HepG2 (cell line): Measurements from ENCODE around the gene THSD1. TPM values are rescaled to one million over a fixed set of nuclear protein-coding genes. Genes with fewer than 3 reads are reported as not detected.

Experiments
- ARHGAP35 ChIP-seq: sonication (generic); formaldehyde crosslinking; IDR thresholded peaks from 2 replicates; pipeline ENCODE4 v1.9.0; 2022; ENCODE audit warnings: mild to moderate bottlenecking, inconsistent platforms, moderate library complexity, missing genetic modification reagents, borderline replicate concordance
- CBFB ChIP-seq: sonication (generic); formaldehyde crosslinking; IDR thresholded peaks from 2 replicates; pipeline ENCODE4 v1.4.0; 2020; ENCODE audit warnings: missing genetic modification reagents
- HMGXB4 ChIP-seq, 2 experiments: sonication (generic) in 1 of 2; formaldehyde crosslinking in 1 of 2; IDR thresholded peaks; 2 replicates each; pipeline versions ENCODE4 v1.4.0 to v1.6.1; 2018 to 2020; ENCODE audit warnings: missing genetic modification reagents in 2 of 2, borderline replicate concordance in 1 of 2, low read depth in 1 of 2, mild to moderate bottlenecking in 1 of 2, missing biosample characterization in 1 of 2
- NFAT5 ChIP-seq: sonication (generic); formaldehyde crosslinking; IDR thresholded peaks from 2 replicates; pipeline ENCODE4 v1.4.0; 2020; ENCODE audit warnings: missing genetic modification reagents
- SMAD1 ChIP-seq: sonication (generic); formaldehyde crosslinking; IDR thresholded peaks from 2 replicates; pipeline ENCODE4 v1.4.0; 2020; ENCODE audit warnings: missing genetic modification reagents, low read depth, mild to moderate bottlenecking, borderline replicate concordance
- TAF1 ChIP-seq: sonication (generic); formaldehyde crosslinking; IDR thresholded peaks from 2 replicates; pipeline ENCODE4 v1.4.0; 2020; ENCODE audit warnings: missing genetic modification reagents
- ZBTB44 ChIP-seq: sonication (generic); formaldehyde crosslinking; IDR thresholded peaks from 2 replicates; pipeline ENCODE4 v1.4.0; 2020; ENCODE audit warnings: missing genetic modification reagents
- ZNF318 ChIP-seq: sonication (generic); formaldehyde crosslinking; IDR thresholded peaks from 2 replicates; pipeline ENCODE4 v1.4.0; 2020; ENCODE audit warnings: mild to moderate bottlenecking, missing genetic modification reagents
- polyA plus RNA-seq, 8 experiments: library from polyadenylated mRNA; depleted of rRNA in 3 of 8; stranded (reverse) in 7 of 8; unstranded in 1 of 8; fragments of >200 nt; fragmentation: Illumina TruSeq in 4 of 8; extraction: Trizol in 4 of 8; gene quantifications; 2 replicates each; pipeline versions ENCODE4 v1.2.1 to v1.2.3, GENCODE V29; 2011 to 2016; ENCODE audit warnings: low read depth in 4 of 8, missing spikeins in 1 of 8, mixed read lengths in 1 of 8; ENCODE audit not compliant: insufficient read depth in 1 of 8
- total RNA-seq, 5 experiments: library from RNA; depleted of rRNA; stranded (reverse); fragments of >200 nt; fragmentation: Illumina TruSeq; extraction: Trizol; gene quantifications; 2 replicates each; pipeline ENCODE4 v1.2.3, GENCODE V29; 2016; ENCODE audit warnings: low read depth in 1 of 5

Gene THSD1
- total and polyA plus RNA-seq, 2 of the 13 experiments (the other 11 are each of a cell fraction or from before 2014, with no cell fraction given), result 0.11 to 0.15 TPM

- TF ChIP-seq ZBTB44 (CRISPR knock-in tag) (no peak), ARHGAP35 (CRISPR knock-in tag) (no peak), TAF1 (peak; percentile 89), ZNF318 (CRISPR knock-in tag) (no peak), CBFB (CRISPR knock-in tag) (peak; percentile 21; the same call in 1 of the 2 replicates), HMGXB4 (CRISPR knock-in tag; IDR thresholded peaks at IDR 0.05; ENCODE audit: borderline replicate concordance in 1 of 2, low read depth in 1 of 2) (peak; percentile 100), SMAD1 (peak; percentile 26; the same call in 1 of the 2 replicates), NFAT5 (peak; percentile 45; the same call in 1 of the 2 replicates)
Observed at GRCh38 chr13:52450012-52450792, 44.2 kb upstream of the THSD1 start, which contains the start of gene VPS36 (continued).
